Measurements from ENCODE around the gene SLC27A5.

Gene SLC27A5

GRCh38 chr19:58555920-58556621 is 44.3 kb upstream of the SLC27A5 start:
- Histone ChIP-seq H3K4me1 (ENCODE audit: control insufficient read depth, insufficient read depth, low read length) (peaks cover 17% of the 10 kb centered on the region), H3K36me3 (ENCODE audit: control insufficient read depth in 2 of 2, insufficient read depth in 1 of 2, low read length in 2 of 2) (peaks cover 31 to 51% of the 10 kb centered on the region in 2 experiments), H3K27ac (ENCODE audit: extremely low read depth, low read depth, low read length) (peak overlapping the region; percentile 99), H3K9me3 (ENCODE audit: control insufficient read depth, insufficient read depth, low read depth, low read length) (no peaks in the 10 kb centered on the region), H3K4me3 (ENCODE audit: low read depth, low read length) (no peak overlapping the region)
- no peak for TF ChIP-seq FEZF1 (tag by site-specific recombination; IDR thresholded peaks at IDR 0.05)
- TF ChIP-seq ZNF223 (tag by site-specific recombination; IDR thresholded peaks at IDR 0.05), result no peak
- no peak for TF ChIP-seq ZNF596 (tag by site-specific recombination; IDR thresholded peaks at IDR 0.05)
- TF ChIP-seq HOXC10 (CRISPR knock-in tag; IDR thresholded peaks at IDR 0.05), result no peak
- no peak for TF ChIP-seq ZNF670 (tag by site-specific recombination; IDR thresholded peaks at IDR 0.05; ENCODE audit: low read depth)
- TF ChIP-seq ZNF366 (tag by site-specific recombination; conservative IDR thresholded peaks at IDR 0.05), result no peak
- no peak for TF ChIP-seq ZFP41 (tag by site-specific recombination; IDR thresholded peaks at IDR 0.05; ENCODE audit: borderline replicate concordance)
- no peak for TF ChIP-seq ZNF585B (tag by site-specific recombination; IDR thresholded peaks at IDR 0.05)
- TF ChIP-seq SCRT1 (tag by site-specific recombination; IDR thresholded peaks at IDR 0.05; ENCODE audit: borderline replicate concordance), result no peak
- no peak for TF ChIP-seq ZNF248 (tag by site-specific recombination; IDR thresholded peaks at IDR 0.05)
- no peak for TF ChIP-seq ZNF600 (tag by site-specific recombination; IDR thresholded peaks at IDR 0.05)
- no peak for TF ChIP-seq REST (tag by site-specific recombination; IDR thresholded peaks at IDR 0.05)
- TF ChIP-seq PATZ1 (tag by site-specific recombination; IDR thresholded peaks at IDR 0.05), result no peak
- no peak for TF ChIP-seq KLF10 (tag by site-specific recombination; IDR thresholded peaks at IDR 0.05)
- TF ChIP-seq HOXA7 (CRISPR knock-in tag; IDR thresholded peaks at IDR 0.05; ENCODE audit: borderline replicate concordance), result no peak
- ChIA-PET CTCF (interaction anchor here (0.5 to 1.7 kb wide), 3 partner anchors 12 to 36 kb away, joined by 3 to 6 read pairs (median 4); partner anchors contain the start of gene TRIM28), POLR2A (interaction anchor here (1.2 to 4.6 kb wide), 10 partner anchors 8 to 193 kb away, joined by 3 to 128 read pairs (median 22); partner anchors contain the start of genes TRIM28, ZBTB45 and ZNF497)

GRCh38 chr19:58555369-58555885 is 43.6 kb upstream of the SLC27A5 start:
- H3K27ac ChIP-seq (ENCODE audit: extremely low read depth, low read depth, low read length), result peak overlapping the region; percentile 99
- H3K4me1 ChIP-seq (ENCODE audit: control insufficient read depth, insufficient read depth, low read length), result peaks cover 17% of the 10 kb centered on the region
- peak overlapping the region; percentile 64 for H3K4me3 ChIP-seq (ENCODE audit: low read depth, low read length)
- peaks cover 33 to 58% of the 10 kb centered on the region in 2 experiments for H3K36me3 ChIP-seq (ENCODE audit: control insufficient read depth in 2 of 2, insufficient read depth in 1 of 2, low read length in 2 of 2)
- CTCF ChIA-PET, result interaction anchor here (1.3 to 2.7 kb wide), 4 partner anchors 12 to 35 kb away, joined by 4 to 20 read pairs (median 8); partner anchors contain the start of genes TRIM28 and ZBTB45
- POLR2A ChIA-PET, result interaction anchor here (0.9 to 4.6 kb wide), 13 partner anchors 9 to 327 kb away, joined by 3 to 128 read pairs (median 5); partner anchors contain the start of genes TRIM28, ZBTB45, ZNF497 and ZNF544
- no peak for TF ChIP-seq ZNF549 (tag by site-specific recombination; IDR thresholded peaks at IDR 0.05)
- peak; percentile 9; the same call in 1 of the 2 replicates for TF ChIP-seq ZNF335 (tag by site-specific recombination; conservative IDR thresholded peaks at IDR 0.05)
- peak; percentile 31; the same call in 1 of the 2 replicates for TF ChIP-seq KLF9 (tag by site-specific recombination; IDR thresholded peaks at IDR 0.05; ENCODE audit: low read depth)
- TF ChIP-seq ZNF692 (tag by site-specific recombination; IDR thresholded peaks at IDR 0.05), result peak; percentile 97; the same call in 1 of the 2 replicates
- peak; percentile 92 for TF ChIP-seq SCRT1 (tag by site-specific recombination; IDR thresholded peaks at IDR 0.05; ENCODE audit: borderline replicate concordance)
- peak; percentile 94 for TF ChIP-seq SCRT2 (tag by site-specific recombination; IDR thresholded peaks at IDR 0.05)
- TF ChIP-seq TCF7L2 (IDR thresholded peaks at IDR 0.05; ENCODE audit: borderline replicate concordance, low read depth, low read length), result no peak
- peak; percentile 94; the same call in 1 of the 2 replicates for TF ChIP-seq ZFP69B (tag by site-specific recombination; IDR thresholded peaks at IDR 0.05)
- H3K9me3 ChIP-seq (ENCODE audit: control insufficient read depth, insufficient read depth, low read depth, low read length), result no peaks in the 10 kb centered on the region
